Retinal pigment epithelial cell (primary cell): ENCODE measurements around the gene ATF7IP.
"Not testable (repeated sequence)": the region's sequence is repeated elsewhere in the genome, so short reads cannot be mapped to it uniquely, and the experiment has no call there.

Source experiments
- DNase-seq: peaks from one replicate; pipeline ENCODE4 v3.0.0-alpha.2; 2010; ENCODE audit warnings: low read depth
- H3K4me3 ChIP-seq: 2 replicates; pipeline ENCODE4 v1.5.1; 2011; ENCODE audit warnings: mild to moderate bottlenecking, low read length, control low read depth, moderate library complexity
- CTCF ChIP-seq: conservative IDR thresholded peaks from 2 replicates; pipeline ENCODE4 v1.5.1; 2011; ENCODE audit warnings: low read depth, low read length, control low read depth, inconsistent platforms

ATF7IP gene

DNA sequence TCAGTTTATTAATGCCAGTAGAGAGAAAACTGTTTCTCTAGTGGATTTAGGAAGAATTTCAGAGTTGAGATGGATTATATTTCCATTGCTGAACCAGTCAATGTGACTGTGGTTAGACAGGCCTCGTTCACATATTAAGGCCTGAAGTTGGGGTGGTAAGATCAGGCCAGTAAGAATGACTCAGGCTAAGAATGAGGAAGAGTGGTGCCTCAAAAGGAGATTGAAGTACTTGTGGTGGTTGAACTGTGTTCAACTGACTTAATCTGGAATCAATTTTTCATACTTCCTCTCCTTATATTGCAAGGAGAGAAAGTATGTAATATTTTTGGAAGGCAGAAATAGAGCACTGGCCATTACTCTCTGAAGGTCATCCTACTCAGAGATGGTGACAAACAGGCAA is 37.8 kb upstream of the ATF7IP start:
- no peak overlapping the region for H3K4me3 ChIP-seq
- DNase-seq: no peak
- TF ChIP-seq CTCF: no peak

DNA sequence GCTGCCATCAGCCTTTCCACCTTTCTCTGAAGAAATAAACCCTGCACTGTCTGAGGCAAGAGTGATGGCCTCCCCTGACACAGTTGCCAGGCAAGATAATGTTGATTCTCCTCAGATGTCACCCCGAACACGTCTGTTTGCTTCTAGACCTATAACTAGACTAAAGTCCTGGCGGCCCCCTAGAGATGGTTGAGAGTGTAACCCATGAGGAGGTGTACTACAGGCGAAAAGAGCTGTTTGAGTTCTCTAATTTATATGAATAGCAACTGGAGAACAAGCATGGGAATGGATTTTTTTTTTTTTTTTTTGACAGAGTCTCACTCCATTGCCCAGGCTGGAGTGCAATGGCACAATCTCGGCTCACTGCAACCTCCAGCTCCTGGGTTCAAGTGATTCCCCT is 33.0 kb upstream of the ATF7IP start:
- no peak overlapping the region for H3K4me3 ChIP-seq
- no peak for DNase-seq
- TF ChIP-seq CTCF: no peak

DNA sequence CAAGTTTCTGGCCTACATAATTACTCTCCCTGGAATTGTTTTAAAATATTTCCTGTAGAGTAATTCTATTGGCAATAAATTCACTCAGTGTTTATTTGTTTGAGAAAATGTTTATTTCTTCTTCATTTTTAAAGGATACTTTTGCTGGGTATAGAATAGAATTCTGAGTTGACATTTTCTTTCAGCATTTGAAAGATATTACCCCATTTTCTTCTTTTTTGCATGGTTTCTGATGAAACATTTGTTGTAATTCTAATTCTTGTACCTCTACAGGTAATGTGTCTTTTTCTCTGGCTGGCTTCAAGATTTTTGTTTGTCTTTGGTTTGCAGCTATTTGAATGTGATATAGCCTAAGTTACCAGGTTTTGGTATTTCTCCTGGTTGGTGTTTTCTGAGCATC is 25.1 kb upstream of the ATF7IP start:
- TF ChIP-seq CTCF: no peak
- no peak overlapping the region for H3K4me3 ChIP-seq
- no peak for DNase-seq

DNA sequence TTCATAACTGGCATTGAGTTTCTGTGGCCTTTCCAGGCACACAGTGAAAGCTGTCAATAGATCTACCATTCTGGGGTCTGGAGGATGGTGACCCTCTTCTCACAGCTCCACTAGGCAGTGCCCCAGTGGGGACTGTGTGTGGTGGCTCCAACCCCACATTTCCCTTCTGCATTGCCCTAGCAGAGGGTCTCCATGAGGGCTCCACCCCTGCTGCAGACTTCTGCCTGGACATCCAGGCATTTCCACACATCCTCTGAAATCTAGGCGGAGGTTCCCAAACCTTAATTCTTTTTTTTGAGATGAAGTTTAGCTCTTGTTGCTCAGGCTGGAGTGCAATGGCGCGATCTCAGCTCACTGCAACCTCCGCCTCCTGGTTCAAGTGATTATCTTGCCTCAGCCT is 14.0 kb upstream of the ATF7IP start:
- DNase-seq, H3K4me3 ChIP-seq: not testable (repeated sequence)

- H3K4me3 ChIP-seq: not testable (repeated sequence)
Observed at GRCh38 chr12:14352066-14352465, 13.4 kb upstream of the ATF7IP start.

DNA sequence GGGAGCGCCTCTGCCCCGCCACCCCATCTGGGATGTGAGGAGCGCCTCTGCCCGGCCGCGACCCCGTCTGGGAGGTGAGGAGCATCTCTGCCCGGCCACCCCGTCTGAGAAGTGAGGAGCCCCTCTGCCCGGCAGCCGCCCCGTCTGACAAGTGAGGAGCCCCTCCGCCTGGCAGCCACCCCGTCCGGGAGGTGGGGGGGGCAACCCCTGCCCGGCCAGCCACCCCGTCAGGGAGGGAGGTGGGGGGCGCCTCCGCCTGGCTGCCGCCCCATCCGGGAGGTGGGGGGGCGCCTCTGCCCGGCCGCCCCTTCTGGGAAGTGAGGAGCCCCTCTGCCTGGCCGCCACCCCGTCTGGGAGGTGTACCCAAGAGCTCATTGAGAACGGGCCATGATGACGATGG is 10.8 kb upstream of the ATF7IP start:
- not testable (repeated sequence) for DNase-seq, H3K4me3 ChIP-seq

More at GRCh38 chr12:14352066-14352465, 13.4 kb upstream of the ATF7IP start:
- DNase-seq: not testable (repeated sequence)

GRCh38 chr12:14356147-14356546 is 9.3 kb upstream of the ATF7IP start:
- no peak for TF ChIP-seq CTCF
- H3K4me3 ChIP-seq: no peak overlapping the region
- no peak for DNase-seq

- no peak for TF ChIP-seq CTCF
- no peak for DNase-seq
- H3K4me3 ChIP-seq: no peak overlapping the region
Observed at GRCh38 chr12:14357486-14357885, 8.0 kb upstream of the ATF7IP start.

DNA sequence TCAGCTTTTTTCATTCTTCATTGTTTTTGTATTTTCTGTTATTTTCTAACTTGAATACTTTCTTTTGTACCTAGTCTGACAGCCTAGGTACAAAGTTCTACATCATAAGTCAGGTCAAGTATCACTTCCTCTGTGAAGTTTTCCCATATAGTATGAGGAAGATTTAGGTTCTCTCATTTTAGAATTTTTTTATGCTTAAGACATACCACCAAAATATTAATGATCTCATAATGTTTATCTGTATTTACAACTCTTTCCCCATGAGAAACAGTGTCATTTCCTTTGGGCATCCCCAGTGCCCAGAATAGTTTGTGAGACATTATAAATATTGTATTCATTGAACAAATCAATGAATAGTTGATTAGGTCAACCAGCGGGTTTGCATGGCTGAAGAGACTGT is 3.1 kb upstream of the ATF7IP start:
- no peak for TF ChIP-seq CTCF
- no peak overlapping the region for H3K4me3 ChIP-seq
- DNase-seq: no peak
